DOHH2 (cell line): ENCODE data around the gene ANAPC1.
A peak's percentile ranks its signal among the peaks of the same experiment; 100 is the strongest.

Source experiments
- H3F3A ChIP-seq: fragments of 200-600 bp; sonication (generic), shearing (Covaris generic); 2 replicates; pipeline ENCODE4 v1.6.0; 2016; ENCODE audit warnings: antibody characterized with exemption, mild to moderate bottlenecking; ENCODE audit not compliant: control insufficient read depth, insufficient read depth
- H3K27ac ChIP-seq: fragments of 200-600 bp; sonication (generic); 2 replicates; pipeline ENCODE4 v1.5.1; 2014; ENCODE audit warnings: low read depth, mild to moderate bottlenecking, low read length, moderate library complexity
- H3K27me3 ChIP-seq: fragments of 200-600 bp; sonication (generic); 2 replicates; pipeline ENCODE4 v1.6.1; 2014; ENCODE audit warnings: mild to moderate bottlenecking, low read length, mixed read lengths; ENCODE audit not compliant: control insufficient read depth
- H3K36me3 ChIP-seq: fragments of 200-600 bp; sonication (generic); 2 replicates; pipeline ENCODE4 v1.6.1; 2014; ENCODE audit warnings: mild to moderate bottlenecking, low read length, moderate library complexity, mixed read lengths; ENCODE audit not compliant: control insufficient read depth
- H3K4me1 ChIP-seq: fragments of 200-600 bp; sonication (generic); 2 replicates; pipeline ENCODE4 v1.6.1; 2014; ENCODE audit warnings: mild to moderate bottlenecking, low read length, mixed read lengths; ENCODE audit not compliant: control insufficient read depth
- H3K4me2 ChIP-seq: fragments of 200-600 bp; sonication (generic); 2 replicates; pipeline ENCODE4 v1.6.0; 2014; ENCODE audit warnings: mild to moderate bottlenecking, low read length, moderate library complexity
- H3K4me3 ChIP-seq: fragments of 200-600 bp; sonication (generic); 2 replicates; pipeline ENCODE4 v1.5.1; 2014; ENCODE audit warnings: mild to moderate bottlenecking, low read length, mixed read lengths
- H3K79me2 ChIP-seq: fragments of 200-600 bp; sonication (generic); 2 replicates; pipeline ENCODE4 v1.6.1; 2014; ENCODE audit warnings: mild to moderate bottlenecking, low read length, mixed read lengths; ENCODE audit not compliant: control insufficient read depth
- H3K9me2 ChIP-seq: fragments of 200-600 bp; sonication (generic); replicated peaks from 2 replicates; pipeline ENCODE4 v1.6.1; 2014; ENCODE audit warnings: mild to moderate bottlenecking, low read length, mixed read lengths; ENCODE audit not compliant: control insufficient read depth
- H3K9me3 ChIP-seq: fragments of 200-600 bp; sonication (generic); 2 replicates; pipeline ENCODE4 v1.6.1; 2014; ENCODE audit warnings: antibody characterized with exemption, low read length, mixed read lengths; ENCODE audit not compliant: control insufficient read depth, insufficient read depth
- H4K20me1 ChIP-seq: fragments of 200-600 bp; sonication (generic); 2 replicates; pipeline ENCODE4 v1.6.0; 2014; ENCODE audit warnings: low read depth, mild to moderate bottlenecking, antibody characterized with exemption, low read length, moderate library complexity; ENCODE audit not compliant: control insufficient read depth, insufficient read depth
- EZH2phosphoT487 ChIP-seq: fragments of 200-600 bp; sonication (generic); IDR thresholded peaks from 2 replicates; pipeline ENCODE4 v1.6.1; 2017; ENCODE audit warnings: borderline replicate concordance, mild to moderate bottlenecking, antibody characterized with exemption, low read length, moderate library complexity, mixed read lengths
- TF ChIP-seq, protein P1 (sequence below): fragments of 200-600 bp; sonication (generic); IDR thresholded peaks from one replicate; pipeline ENCODE4 v1.5.1; 2014; ENCODE audit warnings: antibody characterized with exemption, mild to moderate bottlenecking, low read depth, low read length; ENCODE audit not compliant: poor library complexity, severe bottlenecking

Gene ANAPC1

GRCh38 chr2:111903516-111903915, 19.5 kb upstream of the ANAPC1 start:
- H3K4me1 ChIP-seq, result peaks cover 20% of the 10 kb centered on the region
- H4K20me1 ChIP-seq, result no peaks in the 10 kb centered on the region
- no peaks in the 10 kb centered on the region for H3K9me2 ChIP-seq
- H3K4me2 ChIP-seq, result no peak overlapping the region
- no peak overlapping the region for H3K4me3 ChIP-seq
- no peak overlapping the region for H3K27ac ChIP-seq
- no peaks in the 10 kb centered on the region for H3K9me3 ChIP-seq
- no peaks in the 10 kb centered on the region for H3K36me3 ChIP-seq
- H3K27me3 ChIP-seq, result peaks cover 30% of the 10 kb centered on the region
- 0 out of 2 replicates have a peak, but pooled peaks cover 5% of the 10 kb centered on the region for H3F3A ChIP-seq
- TF ChIP-seq, protein P1, sequence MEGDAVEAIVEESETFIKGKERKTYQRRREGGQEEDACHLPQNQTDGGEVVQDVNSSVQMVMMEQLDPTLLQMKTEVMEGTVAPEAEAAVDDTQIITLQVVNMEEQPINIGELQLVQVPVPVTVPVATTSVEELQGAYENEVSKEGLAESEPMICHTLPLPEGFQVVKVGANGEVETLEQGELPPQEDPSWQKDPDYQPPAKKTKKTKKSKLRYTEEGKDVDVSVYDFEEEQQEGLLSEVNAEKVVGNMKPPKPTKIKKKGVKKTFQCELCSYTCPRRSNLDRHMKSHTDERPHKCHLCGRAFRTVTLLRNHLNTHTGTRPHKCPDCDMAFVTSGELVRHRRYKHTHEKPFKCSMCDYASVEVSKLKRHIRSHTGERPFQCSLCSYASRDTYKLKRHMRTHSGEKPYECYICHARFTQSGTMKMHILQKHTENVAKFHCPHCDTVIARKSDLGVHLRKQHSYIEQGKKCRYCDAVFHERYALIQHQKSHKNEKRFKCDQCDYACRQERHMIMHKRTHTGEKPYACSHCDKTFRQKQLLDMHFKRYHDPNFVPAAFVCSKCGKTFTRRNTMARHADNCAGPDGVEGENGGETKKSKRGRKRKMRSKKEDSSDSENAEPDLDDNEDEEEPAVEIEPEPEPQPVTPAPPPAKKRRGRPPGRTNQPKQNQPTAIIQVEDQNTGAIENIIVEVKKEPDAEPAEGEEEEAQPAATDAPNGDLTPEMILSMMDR, result no peak
- no peaks in the 10 kb centered on the region for H3K79me2 ChIP-seq

GRCh38 chr2:111900859-111901258, 16.9 kb upstream of the ANAPC1 start:
- no peaks in the 10 kb centered on the region for H3K9me3 ChIP-seq
- H3K4me3 ChIP-seq, result no peak overlapping the region
- H3K36me3 ChIP-seq, result no peaks in the 10 kb centered on the region
- peaks cover 9% of the 10 kb centered on the region for H3K4me1 ChIP-seq
- no peaks in the 10 kb centered on the region for H3K79me2 ChIP-seq
- no peak overlapping the region for H3K4me2 ChIP-seq
- TF ChIP-seq, protein P1, result peak; percentile 44
- TF ChIP-seq EZH2phosphoT487, result no peak
- no peaks in the 10 kb centered on the region for H3K9me2 ChIP-seq
- no peaks in the 10 kb centered on the region for H4K20me1 ChIP-seq
- H3F3A ChIP-seq, result 0 out of 2 replicates have a peak, but pooled peaks cover 5% of the 10 kb centered on the region
- no peak overlapping the region for H3K27ac ChIP-seq
- peaks cover 40% of the 10 kb centered on the region for H3K27me3 ChIP-seq

- H3K36me3 ChIP-seq, result no peaks in the 10 kb centered on the region
- H3K4me2 ChIP-seq, result peak overlapping the region; percentile 67
- H4K20me1 ChIP-seq, result no peaks in the 10 kb centered on the region
- no peak; the same call in none of the 2 replicates for TF ChIP-seq EZH2phosphoT487
- TF ChIP-seq, protein P1, result no peak
- H3K4me3 ChIP-seq, result peak overlapping the region; percentile 54
- H3K4me1 ChIP-seq, result peaks cover 8% of the 10 kb centered on the region
- H3K27me3 ChIP-seq, result peaks cover 40% of the 10 kb centered on the region
- no peak overlapping the region for H3K27ac ChIP-seq
- no peaks in the 10 kb centered on the region for H3K9me3 ChIP-seq
- no peaks in the 10 kb centered on the region for H3K9me2 ChIP-seq
- H3F3A ChIP-seq, result 0 out of 2 replicates have a peak, but pooled peaks cover 5% of the 10 kb centered on the region
- H3K79me2 ChIP-seq, result no peaks in the 10 kb centered on the region
These were observed 14.9 kb upstream of the ANAPC1 start for GRCh38 chr2:111898703-111899514.
